OCI-LY7 (cell line): ENCODE measurements around the gene SGPL1. TPM values are rescaled to one million over a fixed set of nuclear protein-coding genes. Genes with fewer than 3 reads are reported as not detected.

Experiments
- BruUV-seq: library from RNA; stranded (reverse); fragments of 400-500 nt; replicated peaks from 2 replicates; lab custom pipeline; 2021; lab: Mats Ljungman, UMichigan
- CTCF ChIA-PET: fragments of 300-600 bp; sonication (Branson Sonifier 250); formaldehyde crosslinking; loops from one replicate; lab custom pipeline; 2022; ENCODE audit warnings: antibody characterized with exemption; ENCODE audit not compliant: unreplicated experiment; lab: Charles Lee
- POLR2A ChIA-PET: fragments of 300-600 bp; sonication (Branson Sonifier 250); formaldehyde crosslinking; loops from one replicate; lab custom pipeline; 2022; ENCODE audit warnings: antibody characterized with exemption; lab: Charles Lee
- DNase-seq: peaks from one replicate; pipeline ENCODE4 v3.0.0-alpha.2; 2015; ENCODE audit warnings: low spot score
- H2AFZ ChIP-seq: fragments of 200-600 bp; sonication (generic), shearing (Covaris generic); 2 replicates; pipeline ENCODE4 v1.6.1; 2014; ENCODE audit warnings: mild to moderate bottlenecking, antibody characterized with exemption, low read length, moderate library complexity
- H3K27ac ChIP-seq: fragments of 200-600 bp; sonication (generic); 2 replicates; pipeline ENCODE4 v1.5.1; 2014; ENCODE audit warnings: mixed run types, low read depth, mild to moderate bottlenecking, moderate library complexity, low read length, inconsistent platforms; ENCODE audit not compliant: poor library complexity, severe bottlenecking
- H3K36me3 ChIP-seq: fragments of 200-600 bp; sonication (generic); 2 replicates; pipeline ENCODE4 v1.6.1; 2014; ENCODE audit warnings: mild to moderate bottlenecking, antibody characterized with exemption, low read length, moderate library complexity, mixed read lengths; ENCODE audit not compliant: insufficient read depth
- H3K4me1 ChIP-seq: fragments of 200-600 bp; sonication (generic); 2 replicates; pipeline ENCODE4 v1.5.1; 2014; ENCODE audit warnings: mild to moderate bottlenecking, low read length; ENCODE audit not compliant: insufficient read depth, poor library complexity, severe bottlenecking
- H3K4me2 ChIP-seq: fragments of 200-600 bp; sonication (generic); 2 replicates; pipeline ENCODE4 v1.6.1; 2014; ENCODE audit warnings: mild to moderate bottlenecking, low read length
- H3K4me3 ChIP-seq: fragments of 200-600 bp; sonication (generic); 2 replicates; pipeline ENCODE4 v1.5.1; 2014; ENCODE audit warnings: mild to moderate bottlenecking, low read depth, low read length; ENCODE audit not compliant: poor library complexity, severe bottlenecking
- H3K79me2 ChIP-seq: fragments of 200-600 bp; sonication (generic); 2 replicates; pipeline ENCODE4 v1.6.1; 2016; ENCODE audit warnings: low read depth, mild to moderate bottlenecking, low read length, moderate library complexity, mixed read lengths; ENCODE audit not compliant: insufficient read depth
- H3K9me2 ChIP-seq: fragments of 200-600 bp; sonication (generic); 2 replicates; pipeline ENCODE4 v1.6.1; 2016; ENCODE audit warnings: mild to moderate bottlenecking, low read length, mixed read lengths; ENCODE audit not compliant: insufficient read depth
- H3K9me3 ChIP-seq: fragments of 200-600 bp; sonication (generic); 2 replicates; pipeline ENCODE4 v1.6.1; 2014; ENCODE audit warnings: mild to moderate bottlenecking, mixed run types, low read length, mixed read lengths
- H4K20me1 ChIP-seq: fragments of 200-600 bp; sonication (generic); 2 replicates; pipeline ENCODE4 v1.6.1; 2014; ENCODE audit warnings: mild to moderate bottlenecking, antibody characterized with exemption, low read length, moderate library complexity, mixed read lengths; ENCODE audit not compliant: insufficient read depth
- EZH2phosphoT487 ChIP-seq: fragments of 200-600 bp; sonication (generic); IDR thresholded peaks from 2 replicates; pipeline ENCODE4 v1.6.1; 2018; ENCODE audit warnings: low read depth, borderline replicate concordance, mild to moderate bottlenecking, mixed run types, antibody characterized with exemption, low read length, moderate library complexity, mixed read lengths
- intact Hi-C: fragments of 100-400 bp; cut with micrococcal nuclease; formaldehyde crosslinking; loops from one replicate; pipeline ENCODE4 v1.10.0; 2022; ENCODE audit not compliant: unreplicated experiment
- total RNA-seq, 2 experiments: library from RNA; depleted of rRNA in 1 of 2; stranded (reverse); fragments of >200 nt in 1 of 2; shearing (Covaris generic) in 1 of 2; gene quantifications; 2 replicates each; pipeline ENCODE4 v1.2.3, GENCODE V29; 2014 to 2022
- TF ChIP-seq, protein P1 (sequence below): fragments of 200-600 bp; sonication (generic); conservative IDR thresholded peaks from 2 replicates; pipeline ENCODE4 v1.5.1; 2014; ENCODE audit warnings: mild to moderate bottlenecking, antibody characterized with exemption, low read length, moderate library complexity, mixed read lengths

The SGPL1 gene
- total RNA-seq, 2 experiments from 2014 or later, result 11.7 to 25.1 TPM

DNA sequence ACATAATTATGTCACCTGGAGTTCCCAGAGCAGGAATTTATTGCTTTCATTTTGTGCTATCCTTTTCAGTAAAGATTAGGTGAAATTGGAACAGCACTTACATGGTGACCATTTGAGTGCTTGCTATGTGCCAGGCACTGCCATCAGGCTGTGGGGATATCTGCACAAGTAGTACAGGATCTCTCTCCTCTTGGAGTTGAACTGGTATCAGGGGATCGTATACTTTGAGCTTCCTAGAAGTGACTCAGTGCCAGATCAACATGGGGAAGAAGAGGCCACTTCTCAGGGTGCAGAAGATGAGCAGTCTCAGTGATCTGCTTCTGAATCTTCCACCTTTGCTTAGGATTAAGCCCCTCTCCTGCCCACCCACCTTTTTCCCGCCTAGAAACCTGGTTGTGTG is 29.5 kb downstream of the SGPL1 start:
- Histone ChIP-seq H3K36me3 (peaks cover 4% of the 10 kb centered on the region; the same call in 1 of the 2 replicates), H3K4me1 (no peaks in the 10 kb centered on the region), H3K27ac (no peak overlapping the region), H3K4me3 (no peak overlapping the region), H3K9me2 (no peaks in the 10 kb centered on the region), H3K79me2 (no peaks in the 10 kb centered on the region), H3K4me2 (no peak overlapping the region), H4K20me1 (no peaks in the 10 kb centered on the region), H2AFZ (no peak overlapping the region), H3K9me3 (no peaks in the 10 kb centered on the region)
- ChIA-PET POLR2A (interaction anchor here (2.3 kb wide), 1 partner anchor 28 kb away, joined by 9 read pairs; no protein-coding TSS in a partner anchor), CTCF (no interaction called here)
- no peak for DNase-seq
- intact Hi-C loops, result no loop called here
- BruUV-seq, result no TSS peak
- TF ChIP-seq EZH2phosphoT487, result no peak
- TF ChIP-seq, protein P1, sequence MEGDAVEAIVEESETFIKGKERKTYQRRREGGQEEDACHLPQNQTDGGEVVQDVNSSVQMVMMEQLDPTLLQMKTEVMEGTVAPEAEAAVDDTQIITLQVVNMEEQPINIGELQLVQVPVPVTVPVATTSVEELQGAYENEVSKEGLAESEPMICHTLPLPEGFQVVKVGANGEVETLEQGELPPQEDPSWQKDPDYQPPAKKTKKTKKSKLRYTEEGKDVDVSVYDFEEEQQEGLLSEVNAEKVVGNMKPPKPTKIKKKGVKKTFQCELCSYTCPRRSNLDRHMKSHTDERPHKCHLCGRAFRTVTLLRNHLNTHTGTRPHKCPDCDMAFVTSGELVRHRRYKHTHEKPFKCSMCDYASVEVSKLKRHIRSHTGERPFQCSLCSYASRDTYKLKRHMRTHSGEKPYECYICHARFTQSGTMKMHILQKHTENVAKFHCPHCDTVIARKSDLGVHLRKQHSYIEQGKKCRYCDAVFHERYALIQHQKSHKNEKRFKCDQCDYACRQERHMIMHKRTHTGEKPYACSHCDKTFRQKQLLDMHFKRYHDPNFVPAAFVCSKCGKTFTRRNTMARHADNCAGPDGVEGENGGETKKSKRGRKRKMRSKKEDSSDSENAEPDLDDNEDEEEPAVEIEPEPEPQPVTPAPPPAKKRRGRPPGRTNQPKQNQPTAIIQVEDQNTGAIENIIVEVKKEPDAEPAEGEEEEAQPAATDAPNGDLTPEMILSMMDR, result no peak

DNA sequence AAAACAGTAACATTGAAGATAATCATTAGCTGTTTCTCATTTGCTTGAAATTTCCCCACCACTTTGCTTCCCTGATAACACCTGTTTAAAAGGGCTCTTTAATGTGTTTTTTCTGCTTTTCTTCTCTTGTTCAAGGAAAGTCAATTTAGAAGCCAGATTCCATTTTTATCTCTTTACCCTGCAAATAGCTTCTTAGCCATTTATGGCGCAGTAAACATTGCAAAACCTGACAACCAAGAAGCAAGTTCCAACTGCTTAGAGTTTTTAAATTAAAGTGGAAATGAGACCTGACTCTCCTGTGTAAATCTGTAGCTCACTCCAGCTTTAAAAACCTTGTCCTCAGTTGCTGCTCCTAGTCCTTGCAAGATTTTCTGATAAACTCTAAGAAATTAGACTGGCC is 30.1 kb downstream of the SGPL1 start:
- no peak overlapping the region for H3K27ac ChIP-seq
- H2AFZ ChIP-seq, result no peak overlapping the region
- intact Hi-C loops, result no loop called here
- no peaks in the 10 kb centered on the region for H3K4me1 ChIP-seq
- no peaks in the 10 kb centered on the region for H3K79me2 ChIP-seq
- no peak for DNase-seq
- POLR2A ChIA-PET, result interaction anchor here (2.3 kb wide), 1 partner anchor 28 kb away, joined by 9 read pairs; no protein-coding TSS in a partner anchor
- H4K20me1 ChIP-seq, result no peaks in the 10 kb centered on the region
- H3K4me3 ChIP-seq, result no peak overlapping the region
- no peaks in the 10 kb centered on the region for H3K9me2 ChIP-seq
- CTCF ChIA-PET, result no interaction called here
- no peaks in the 10 kb centered on the region for H3K9me3 ChIP-seq
- TF ChIP-seq, protein P1, result no peak
- no peak for TF ChIP-seq EZH2phosphoT487
- BruUV-seq, result no TSS peak
- no peak overlapping the region for H3K4me2 ChIP-seq
- H3K36me3 ChIP-seq, result peaks cover 4% of the 10 kb centered on the region; the same call in 1 of the 2 replicates

DNA sequence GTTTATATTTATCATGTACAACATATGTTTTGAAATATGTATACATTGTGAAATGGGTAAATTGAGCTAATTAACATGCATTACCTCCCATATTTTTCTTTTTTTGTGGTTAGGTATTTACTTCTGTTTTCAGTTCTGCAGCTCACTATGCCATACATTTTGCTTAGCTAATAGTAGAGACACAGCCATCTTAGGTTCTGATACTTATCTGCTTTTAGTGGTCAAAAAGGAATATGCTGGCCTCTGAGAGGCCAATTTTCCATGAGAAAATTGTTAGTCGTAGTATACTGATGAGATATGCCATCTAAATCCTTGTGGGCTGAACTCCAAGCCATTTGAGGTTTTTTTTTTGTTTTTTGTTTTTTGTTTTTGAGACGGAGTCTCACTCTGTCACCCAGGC is 31.0 kb downstream of the SGPL1 start:
- no peak overlapping the region for H3K4me2 ChIP-seq
- ChIA-PET POLR2A (interaction anchor here (2.3 kb wide), 1 partner anchor 29 kb away, joined by 9 read pairs; no protein-coding TSS in a partner anchor), CTCF (no interaction called here)
- no TSS peak for BruUV-seq
- intact Hi-C loops, result no loop called here
- no peak for DNase-seq
- H2AFZ ChIP-seq, result no peak overlapping the region
- no peak overlapping the region for H3K27ac ChIP-seq
- no peaks in the 10 kb centered on the region for H3K4me1 ChIP-seq
- no peaks in the 10 kb centered on the region for H3K9me2 ChIP-seq
- H3K4me3 ChIP-seq, result no peak overlapping the region
- H3K9me3 ChIP-seq, result no peaks in the 10 kb centered on the region
- TF ChIP-seq, protein P1, result no peak
- no peak for TF ChIP-seq EZH2phosphoT487
- H3K79me2 ChIP-seq, result no peaks in the 10 kb centered on the region
- H3K36me3 ChIP-seq, result peaks cover 9% of the 10 kb centered on the region; the same call in 1 of the 2 replicates
- H4K20me1 ChIP-seq, result no peaks in the 10 kb centered on the region
